Ramos (cell line): ENCODE measurements around the gene EEFSEC.

Experiments used
- in situ Hi-C: fragments of 300-500 bp; cut with MboI; formaldehyde crosslinking; loops from one replicate; pipeline ENCODE4 v1.14.3; 2022; ENCODE audit warnings: low sequenced_read_pairs; ENCODE audit not compliant: unreplicated experiment

The EEFSEC gene

DNA sequence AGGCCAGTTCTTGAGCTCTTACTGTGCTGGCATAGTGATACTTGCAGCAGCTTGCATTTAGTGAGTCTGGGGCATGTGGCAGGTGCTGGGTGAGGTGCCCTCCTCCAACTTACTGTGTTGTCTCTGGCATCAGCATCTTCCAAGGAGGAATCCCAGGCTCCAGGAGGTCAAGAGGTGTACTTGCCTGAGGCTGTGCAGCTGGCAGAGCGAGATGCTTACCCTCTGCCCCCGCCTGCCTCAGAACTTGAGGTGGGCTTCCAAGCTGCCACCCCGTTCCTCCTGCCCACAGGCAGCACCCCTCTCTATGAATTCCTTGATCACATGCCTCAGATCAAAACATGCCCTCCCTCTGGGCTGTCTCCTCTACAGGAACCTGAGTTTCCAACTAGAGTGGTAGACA lies 86.0 kb downstream of the EEFSEC start:
- in situ Hi-C loops = no loop called here

DNA sequence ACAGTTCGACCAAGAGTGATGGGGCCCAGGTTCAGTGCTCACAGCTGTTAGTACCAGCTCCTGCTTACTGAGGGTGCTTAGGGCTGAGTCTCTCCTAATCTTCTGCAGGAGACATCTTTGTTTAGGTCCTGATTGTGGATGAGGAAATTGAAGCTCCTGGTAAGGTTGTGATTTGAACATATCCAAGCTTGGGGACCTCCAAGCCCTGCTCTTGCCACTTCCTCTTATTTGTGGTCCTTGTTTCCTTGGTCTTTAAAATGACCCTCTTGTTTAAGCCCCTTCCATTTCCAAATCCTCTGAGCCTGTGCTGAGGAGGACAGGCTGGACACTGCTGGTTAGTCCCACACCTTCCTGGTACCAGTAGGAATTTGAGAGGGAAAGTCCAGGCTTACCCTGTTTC lies 87.0 kb downstream of the EEFSEC start:
- in situ Hi-C loops = no loop called here

DNA sequence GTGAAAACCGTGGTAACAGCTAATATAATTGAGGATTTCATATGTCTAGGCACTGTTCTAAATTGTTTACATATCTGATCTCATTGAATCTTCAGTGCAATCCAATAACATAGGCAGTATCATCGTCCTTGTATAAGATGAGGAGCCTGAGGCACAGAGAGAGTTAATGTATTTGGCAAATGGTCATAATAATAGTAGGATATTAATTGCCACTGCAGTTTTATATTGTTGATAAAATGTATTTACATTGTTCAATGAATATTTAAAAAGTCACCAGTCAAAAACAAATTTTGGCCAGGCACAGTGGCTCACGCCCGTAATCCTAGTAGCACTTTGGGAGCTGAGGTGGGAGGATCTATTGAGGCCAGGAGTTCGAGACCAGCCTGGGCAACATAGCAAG lies 88.5 kb downstream of the EEFSEC start:
- in situ Hi-C loops = no loop called here

DNA sequence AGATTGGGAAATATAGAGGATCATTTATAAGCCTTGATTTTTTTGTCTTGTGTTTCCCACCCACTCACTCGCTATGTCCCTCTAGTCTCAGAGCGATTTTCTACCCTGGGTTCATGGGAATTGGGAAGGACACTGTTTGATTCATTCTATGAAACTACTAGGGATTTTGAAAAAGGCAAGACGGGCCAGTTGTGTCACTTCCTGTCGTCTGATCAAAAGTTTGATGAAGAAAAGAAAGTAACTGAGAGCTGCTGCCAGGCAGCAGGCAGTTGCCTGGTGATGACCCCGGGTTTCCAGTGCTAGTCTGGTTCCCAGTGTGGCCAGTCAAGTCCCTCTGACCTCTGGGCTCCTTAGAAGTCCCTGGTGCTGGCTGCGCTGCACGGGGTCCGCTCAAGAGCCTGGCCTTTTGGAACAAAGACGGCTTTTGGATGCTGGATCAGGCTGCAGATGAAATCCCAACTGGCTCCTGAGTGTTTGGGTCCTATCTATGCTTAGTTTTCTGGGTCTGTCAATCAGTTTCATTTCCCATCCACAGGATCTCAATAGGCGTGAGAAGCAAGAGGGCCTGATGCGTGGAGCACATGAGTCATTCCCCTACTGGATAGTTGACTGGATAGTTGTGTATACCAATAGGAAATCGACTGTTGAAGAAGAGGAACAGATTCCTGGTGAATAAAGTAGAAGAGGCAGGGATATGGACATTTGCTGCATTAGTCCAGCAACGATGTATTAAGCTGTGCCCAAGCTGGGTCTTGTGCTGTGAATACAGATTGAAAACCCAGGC lies 89.7 kb downstream of the EEFSEC start:
- in situ Hi-C loops = no loop called here

DNA sequence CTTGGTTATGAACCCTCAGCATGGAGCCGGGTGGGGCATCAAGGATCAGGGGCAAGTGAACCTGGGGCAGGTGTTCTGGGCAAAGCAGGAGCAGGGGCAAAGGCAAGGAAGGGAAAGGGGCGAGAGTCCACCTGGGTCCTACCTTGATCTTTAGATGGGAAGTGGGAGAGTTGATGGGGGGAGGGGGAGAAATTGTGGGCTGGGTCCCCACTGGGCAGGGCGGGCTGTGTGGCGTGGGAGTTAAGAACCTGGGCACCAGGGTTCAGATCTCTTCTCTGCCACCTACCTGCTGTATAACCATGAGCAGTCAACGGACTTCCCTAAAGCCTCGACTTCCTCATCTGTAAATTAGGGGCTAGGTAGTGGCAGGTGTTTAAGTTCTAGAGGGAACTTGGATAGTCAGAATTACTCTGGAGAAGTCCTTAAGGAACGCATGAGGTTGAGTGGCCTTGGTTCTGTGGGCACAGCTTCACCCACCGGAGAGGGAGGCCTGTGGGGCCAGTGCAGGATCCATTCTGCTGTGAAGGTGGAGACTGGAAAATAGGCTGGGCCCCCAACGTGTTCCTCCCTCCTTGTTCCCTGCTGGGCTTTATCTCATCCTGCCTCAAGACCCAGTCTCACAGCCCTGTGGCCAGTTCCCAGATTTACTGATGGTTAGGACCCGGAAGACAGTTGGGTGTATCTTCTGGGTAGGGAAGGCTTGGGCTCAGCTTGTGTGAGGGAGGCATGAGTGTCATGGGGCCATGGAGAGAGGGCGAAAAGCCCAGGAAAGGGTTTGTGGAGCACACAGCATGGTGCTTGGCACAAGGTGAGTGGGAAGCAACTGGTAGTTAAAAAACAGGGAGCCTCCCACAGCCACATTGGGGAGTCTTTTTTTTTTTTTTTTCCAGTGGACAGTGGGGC lies 90.6 kb downstream of the EEFSEC start:
- in situ Hi-C loops = no loop called here

DNA sequence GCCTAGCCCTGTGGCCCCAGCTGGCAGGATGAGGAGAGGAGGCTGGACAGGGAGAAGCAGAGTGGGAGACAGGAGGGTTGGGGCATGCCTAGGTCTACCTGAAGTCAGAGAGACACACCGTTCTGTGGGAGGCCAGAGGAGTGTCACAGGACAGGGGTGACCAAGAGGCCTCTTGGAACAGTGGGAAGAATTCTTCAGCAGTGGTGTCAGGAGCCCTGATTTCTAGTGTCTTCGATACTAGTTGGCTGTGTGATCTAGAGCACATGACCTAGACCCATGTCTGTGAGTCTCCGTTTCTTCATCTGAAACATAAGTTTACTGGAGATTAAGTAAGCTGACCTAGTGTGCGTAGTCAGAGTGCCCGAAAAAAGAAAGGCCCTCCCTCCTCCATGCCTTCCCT lies 92.2 kb downstream of the EEFSEC start:
- in situ Hi-C loops = no loop called here

DNA sequence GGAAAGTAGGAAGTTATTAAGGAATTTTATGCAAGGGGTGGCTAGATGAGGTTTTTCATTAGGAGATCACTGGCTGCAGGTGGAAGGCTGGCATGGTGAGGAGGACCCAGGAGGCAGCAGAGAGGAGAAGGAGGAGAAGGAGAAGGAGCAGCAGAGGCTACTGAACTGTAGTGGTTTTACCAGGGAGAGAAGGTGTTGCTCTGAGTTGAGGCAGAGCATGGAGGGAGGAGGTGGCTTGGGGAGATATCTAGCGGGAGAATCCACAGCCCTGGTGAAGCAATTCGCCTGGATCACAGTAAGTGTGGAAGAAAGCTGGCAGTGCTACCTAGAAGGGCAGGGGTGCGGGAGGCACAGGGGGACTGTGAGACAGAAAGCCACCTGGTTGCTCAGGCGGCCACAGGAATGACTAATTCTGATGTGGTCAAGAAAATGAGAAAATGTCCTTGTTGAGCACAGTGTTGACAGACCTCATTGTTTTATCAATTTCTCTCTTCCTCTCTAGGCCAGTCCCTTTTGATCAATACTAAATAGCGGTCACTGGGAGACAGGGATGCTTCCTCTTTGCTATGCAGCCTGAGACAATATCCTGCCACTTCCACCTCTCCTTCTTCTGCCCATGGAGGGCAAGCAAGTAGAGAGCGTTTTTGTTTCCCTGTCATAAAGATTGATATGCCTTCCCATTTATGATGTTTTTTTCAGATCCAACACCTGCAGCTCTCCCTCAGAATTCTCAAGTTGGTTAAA lies 94.6 kb downstream of the EEFSEC start:
- in situ Hi-C loops = no loop called here

DNA sequence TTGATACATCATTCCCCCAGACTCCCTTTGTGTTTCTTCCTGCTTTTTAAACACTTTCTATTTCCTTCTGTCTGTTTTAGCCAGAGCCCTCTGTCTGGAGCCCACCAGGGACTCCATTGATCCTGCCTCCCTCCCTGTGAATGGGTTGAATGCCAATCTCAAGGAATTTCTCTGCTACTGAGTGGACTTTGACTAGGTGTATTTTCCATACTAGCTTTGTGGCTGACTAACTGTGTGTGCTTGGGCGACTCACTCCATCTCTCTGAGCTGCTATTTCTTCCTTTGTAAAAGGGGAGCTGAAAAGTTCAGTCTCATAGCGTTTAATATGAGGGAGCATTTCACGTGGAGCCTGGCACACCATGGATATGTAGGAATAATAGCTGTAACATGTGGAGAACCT lies 98.8 kb downstream of the EEFSEC start:
- in situ Hi-C loops = no loop called here

DNA sequence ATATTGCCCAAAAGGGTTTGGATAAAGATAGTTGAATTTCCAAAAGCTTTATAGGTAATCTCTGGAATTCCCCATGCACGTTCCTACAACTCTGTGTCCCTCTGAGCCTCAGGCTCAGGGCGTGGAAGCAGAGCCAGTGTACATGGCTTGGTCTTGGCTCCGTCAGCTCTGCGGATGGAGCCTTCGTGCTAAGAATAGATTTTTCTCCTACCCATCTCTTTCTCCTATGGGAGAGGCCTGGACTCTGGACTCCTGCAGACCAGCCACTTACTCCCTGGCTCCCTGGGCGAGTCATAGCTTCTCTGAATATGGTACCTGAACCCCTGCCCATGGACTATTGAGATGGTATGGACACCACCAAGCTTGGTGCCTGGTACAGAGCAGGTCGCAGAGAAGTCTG lies 99.9 kb downstream of the EEFSEC start:
- in situ Hi-C loops = no loop called here

DNA sequence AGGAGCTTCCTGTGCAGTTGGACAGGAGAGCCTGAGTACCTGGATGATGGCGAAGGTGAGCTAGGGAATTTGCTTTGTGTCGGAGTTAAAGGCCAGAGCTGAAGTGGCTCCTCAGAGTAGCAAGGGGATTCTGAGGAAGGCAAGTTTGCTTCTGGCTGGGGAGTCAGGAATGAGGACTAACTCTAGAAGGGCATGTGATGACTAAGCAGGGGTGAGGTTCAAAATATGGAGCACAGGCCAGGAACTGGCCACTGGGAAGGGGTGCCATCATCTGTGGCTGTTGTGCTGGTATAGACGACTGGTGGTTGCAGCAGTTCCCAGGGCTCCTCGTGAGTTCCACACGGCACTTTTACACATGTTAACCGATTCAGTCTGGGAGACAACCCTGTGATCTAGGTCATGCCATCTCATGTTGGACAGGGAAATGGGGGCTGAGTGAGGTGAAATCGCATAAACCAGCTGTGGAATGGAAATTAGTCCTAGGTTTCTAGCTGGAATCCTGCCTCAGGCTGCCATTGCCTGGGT lies 100.8 kb downstream of the EEFSEC start:
- in situ Hi-C loops = no loop called here

DNA sequence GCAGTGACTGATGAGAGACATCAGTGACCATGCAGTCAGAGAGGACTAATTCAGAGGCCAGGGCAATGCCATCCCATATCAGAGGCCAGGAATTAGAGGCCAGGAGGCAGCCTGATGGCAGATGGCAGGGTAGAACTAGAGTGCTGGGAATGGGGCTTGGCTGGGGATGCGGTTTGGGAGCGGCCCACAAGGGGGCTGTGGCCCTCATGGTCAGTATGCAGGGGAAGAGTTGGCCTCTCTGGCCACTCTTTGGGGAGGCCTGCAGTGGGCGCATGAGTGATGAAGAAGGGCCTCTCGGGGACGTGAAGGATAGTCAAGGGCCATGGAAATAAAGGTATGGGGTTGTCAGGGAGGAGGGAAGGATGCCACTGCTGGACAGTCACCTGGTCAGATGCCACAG lies 101.7 kb downstream of the EEFSEC start:
- in situ Hi-C loops = no loop called here

DNA sequence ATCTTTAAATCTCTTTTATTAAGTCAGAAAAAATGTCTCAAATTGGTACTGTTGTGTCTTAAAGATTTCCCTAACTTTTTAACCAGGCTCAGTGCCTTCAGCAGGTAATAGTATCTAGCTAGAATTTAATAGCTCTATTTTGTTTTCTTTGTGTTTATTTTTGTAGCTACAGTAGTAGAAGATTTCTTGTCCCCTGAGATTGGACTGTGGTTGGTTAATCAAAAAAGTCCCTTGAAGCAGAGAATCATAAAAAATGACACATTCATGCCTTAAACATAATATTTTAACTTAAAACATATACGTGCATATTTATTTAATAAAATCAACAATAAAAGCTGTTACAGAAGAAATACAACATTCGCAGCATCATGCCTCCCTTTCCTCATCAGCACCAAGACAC lies 102.8 kb downstream of the EEFSEC start:
- in situ Hi-C loops = no loop called here

DNA sequence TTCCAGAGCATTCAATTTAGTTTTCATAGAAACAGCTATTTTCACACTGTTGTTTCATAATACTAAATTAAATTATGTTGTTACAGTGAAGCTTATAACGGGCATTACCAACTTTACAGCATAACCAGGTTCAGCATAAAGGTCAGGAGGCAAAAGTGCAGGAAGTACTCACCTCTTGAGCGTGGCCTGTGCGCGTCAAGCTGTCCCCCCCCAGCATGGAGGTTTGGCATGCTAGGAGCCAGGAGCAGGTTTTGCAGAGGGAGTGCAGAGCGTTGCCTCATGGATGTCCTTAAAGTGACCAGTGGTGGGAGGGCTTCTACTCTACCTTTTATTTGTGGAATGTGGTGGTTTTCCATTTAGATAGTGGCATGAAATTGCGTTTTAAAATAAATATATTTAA lies 104.4 kb downstream of the EEFSEC start:
- in situ Hi-C loops = no loop called here

DNA sequence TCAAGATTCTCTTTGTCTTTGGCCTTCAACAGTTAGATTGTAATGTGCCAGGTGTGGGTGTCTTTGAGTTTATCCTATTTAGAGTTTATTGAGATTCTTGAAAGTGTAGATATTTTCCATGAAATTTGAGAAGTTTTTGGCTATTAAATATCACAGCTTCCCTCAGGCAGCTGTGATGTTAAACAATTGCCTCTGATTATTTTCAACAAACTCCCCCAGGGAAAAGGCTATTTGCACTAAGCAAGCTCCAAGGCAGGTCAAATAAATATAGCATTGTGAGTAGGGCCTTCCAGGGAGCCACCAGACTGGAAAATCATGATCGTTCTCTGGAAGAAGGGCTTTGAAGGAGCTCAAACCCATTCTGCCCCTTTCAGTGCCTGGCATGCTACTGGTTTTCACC lies 107.0 kb downstream of the EEFSEC start:
- in situ Hi-C loops = no loop called here

DNA sequence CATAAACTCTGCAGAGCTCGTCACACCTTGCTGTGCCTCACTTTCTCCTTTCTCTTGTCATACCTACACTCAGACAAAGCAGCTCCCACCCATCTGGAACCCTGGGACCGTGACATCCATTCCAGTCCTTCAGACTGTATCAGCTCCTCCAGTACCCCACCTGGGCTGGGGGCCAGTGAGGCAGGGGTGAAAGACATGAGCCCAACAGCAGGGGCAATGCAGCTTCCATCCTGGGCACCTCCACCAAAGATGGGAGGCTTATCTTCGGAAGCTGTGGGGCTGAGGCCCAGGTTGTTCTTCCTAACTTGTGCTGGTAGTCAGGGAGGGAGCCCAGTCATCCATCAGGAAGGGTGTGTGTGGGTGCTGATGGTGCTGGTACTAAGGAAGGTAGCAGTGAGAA lies 109.2 kb downstream of the EEFSEC start:
- in situ Hi-C loops = no loop called here

DNA sequence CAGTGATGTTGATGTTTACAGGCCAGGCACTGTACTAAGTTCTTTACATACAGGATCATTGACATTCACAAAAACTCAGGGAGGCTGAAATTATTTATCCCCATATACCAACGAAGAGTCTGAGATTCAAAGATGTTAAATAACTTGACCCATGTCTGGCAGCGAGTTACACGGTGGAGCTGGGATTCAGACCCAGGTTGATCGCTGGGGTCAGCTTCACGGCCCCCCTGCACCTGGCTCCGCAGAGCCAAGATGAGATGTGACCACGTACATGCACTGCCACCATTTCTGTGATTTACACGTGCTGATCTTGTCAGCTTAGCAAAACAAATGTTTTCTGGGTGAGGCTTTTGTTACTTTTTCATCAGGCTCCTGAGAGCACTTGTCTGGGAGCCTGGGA lies 109.8 kb downstream of the EEFSEC start:
- in situ Hi-C loops = no loop called here

DNA sequence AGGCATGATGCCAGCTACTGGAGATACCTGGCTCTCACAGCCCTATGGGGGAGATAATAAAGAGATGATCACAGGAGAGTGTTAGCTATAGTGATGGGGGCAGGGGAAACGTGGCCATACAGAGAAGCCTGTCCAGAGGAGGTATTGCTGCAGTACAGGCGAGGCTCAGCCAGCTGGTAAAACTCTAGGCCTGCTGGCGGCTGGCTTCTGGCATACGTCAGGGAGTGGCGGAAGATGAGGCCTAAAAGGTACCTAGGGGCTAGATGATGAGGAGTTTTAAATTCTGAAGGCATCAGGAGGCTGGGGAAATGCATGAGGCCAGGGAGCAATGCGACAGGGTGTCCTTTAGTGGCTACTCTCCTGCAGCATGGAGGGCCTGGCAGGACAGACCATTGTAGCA lies 110.7 kb downstream of the EEFSEC start:
- in situ Hi-C loops = no loop called here

DNA sequence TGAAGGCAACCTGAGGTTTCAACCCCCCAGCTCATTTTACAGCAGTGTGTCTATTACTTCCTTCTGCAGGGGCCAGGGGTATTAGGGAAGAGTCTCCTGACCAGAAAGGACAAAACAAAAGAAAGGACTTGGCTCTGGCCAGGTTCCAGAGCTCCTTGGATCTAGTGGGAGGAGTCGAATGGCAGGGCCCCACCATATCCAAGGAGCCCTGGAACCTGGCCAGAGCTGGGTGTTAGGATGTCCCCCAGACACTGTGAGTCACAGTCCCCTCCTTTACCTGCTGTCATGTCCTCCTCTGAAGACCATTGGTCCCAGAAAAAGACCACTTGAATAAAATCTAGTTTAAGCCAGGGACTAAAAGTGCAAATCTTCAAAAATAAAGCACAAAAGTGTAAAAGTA lies 113.2 kb downstream of the EEFSEC start:
- in situ Hi-C loops = no loop called here

DNA sequence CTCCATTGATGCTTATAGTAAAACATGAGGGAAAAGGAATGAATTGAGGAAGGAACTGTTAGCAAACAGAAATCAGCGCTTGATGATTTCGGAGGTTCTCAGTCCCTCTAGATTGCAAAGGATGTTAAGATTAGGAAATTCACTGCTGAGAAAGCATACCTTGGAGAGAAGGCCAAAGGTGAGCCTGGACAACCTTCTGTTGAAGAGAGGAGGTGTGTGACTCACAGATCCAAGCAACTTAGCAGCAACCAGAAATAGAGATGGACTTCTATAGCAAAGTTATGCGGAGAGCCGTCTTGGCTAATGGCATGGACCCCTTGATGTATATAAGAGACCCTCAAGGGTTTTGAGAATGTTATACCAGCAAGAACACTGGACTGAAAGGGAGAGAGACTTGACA lies 114.3 kb downstream of the EEFSEC start:
- in situ Hi-C loops = no loop called here

DNA sequence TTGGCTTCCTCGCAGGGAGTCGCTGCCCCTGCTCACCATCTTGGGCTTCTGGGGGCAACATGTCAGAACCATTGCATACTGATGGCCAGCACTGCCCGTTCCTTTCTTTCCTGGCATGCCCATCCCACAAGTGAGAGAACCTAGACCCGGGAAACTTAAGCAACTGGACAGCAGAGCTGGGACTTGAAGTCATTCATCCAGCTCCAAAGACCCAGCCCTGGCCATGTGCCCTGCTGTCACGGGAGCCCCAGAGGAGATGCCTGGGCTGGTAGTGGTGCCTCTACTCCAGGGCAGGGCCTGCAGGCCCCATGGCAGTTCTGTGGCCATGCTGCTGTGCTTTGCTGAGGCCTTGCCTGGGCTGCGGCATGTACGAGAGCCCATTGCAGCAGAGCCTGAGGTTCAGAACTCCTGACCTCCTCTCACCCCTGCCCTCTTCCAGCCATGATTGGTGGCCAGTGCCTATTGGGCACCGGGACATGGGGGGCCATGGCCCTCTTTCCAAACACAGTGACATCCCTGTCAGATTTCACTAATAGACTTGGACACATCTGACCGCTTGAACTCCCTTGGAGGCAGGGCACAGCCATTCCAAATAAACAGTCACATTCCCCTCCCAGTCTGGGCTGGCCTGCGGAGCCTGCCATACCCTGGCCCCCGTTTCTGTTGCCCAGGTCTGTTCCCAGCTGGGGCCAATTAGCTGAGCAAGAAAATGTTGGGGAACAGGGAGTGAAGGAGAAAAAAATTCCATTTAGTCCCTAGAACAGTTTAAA lies 115.9 kb downstream of the EEFSEC start:
- in situ Hi-C loops = no loop called here
